Transverse colon (tissue), 4 donors: ENCODE results near the gene SH2B3. TPM values are rescaled to one million over a fixed set of nuclear protein-coding genes. Genes with fewer than 3 reads are reported as not detected.
A peak's percentile ranks its signal among the peaks of the same experiment; 100 is the strongest.

Experiments used
- DNase-seq: peaks from one replicate; pipeline ENCODE4 v3.0.0-alpha.2; 2019
- H3K27ac ChIP-seq, 4 donors: fragments of 200-600 bp; sonication (generic); 2 replicates each; pipeline ENCODE4 v1.5.1; 2016 to 2018; ENCODE audit warnings: inconsistent platforms in 4 of 4
- H3K27me3 ChIP-seq: fragments of 200-600 bp; sonication (generic); 2 replicates; pipeline ENCODE4 v1.5.1; 2017; ENCODE audit warnings: inconsistent platforms
- H3K36me3 ChIP-seq, 4 donors: fragments of 200-600 bp; sonication (generic); 2 replicates each; pipeline ENCODE4 v1.5.1; 2017 to 2019; ENCODE audit warnings: inconsistent platforms in 4 of 4
- H3K4me1 ChIP-seq, 4 donors: fragments of 200-600 bp; sonication (generic); 2 replicates each; pipeline ENCODE4 v1.5.1; 2017 to 2020; ENCODE audit warnings: inconsistent platforms in 4 of 4
- H3K4me3 ChIP-seq, 4 donors: fragments of 200-600 bp; sonication (generic); 1 replicate in 1 of 4; 2 replicates in 3 of 4; pipeline versions ENCODE4 v1.5.1 to v1.6.1; 2017 to 2019; ENCODE audit warnings: inconsistent platforms in 4 of 4
- H3K9me3 ChIP-seq, 2 donors: fragments of 200-600 bp; sonication (generic); 2 replicates each; pipeline ENCODE4 v1.5.1; 2017 to 2019; ENCODE audit warnings: inconsistent platforms in 2 of 2
- EP300 ChIP-seq: sonication (generic); formaldehyde crosslinking; IDR thresholded peaks from one replicate; pipeline ENCODE4 v1.6.1; 2017; ENCODE audit warnings: antibody characterized with exemption, low read depth
- POLR2A ChIP-seq: fragments of 450-650 bp; IDR thresholded peaks from one replicate; pipeline ENCODE4 v1.6.1; 2016; ENCODE audit warnings: antibody characterized with exemption, mild to moderate bottlenecking, moderate library complexity
- POLR2AphosphoS5 ChIP-seq, 3 donors: sonication (generic); formaldehyde crosslinking; IDR thresholded peaks; one replicate each; pipeline ENCODE4 v1.6.1; 2016; ENCODE audit warnings: antibody characterized with exemption in 3 of 3
- WGBS, 2 donors: methylation state at CpG; one replicate each; pipeline ENCODE4 v1.1.5; 2018; ENCODE audit warnings: low coverage in 1 of 2; 5-methylcytosine and 5-hydroxymethylcytosine counted together
- in situ Hi-C, 4 donors: fragments of 200-750 bp; cut with MboI; loops; one replicate each; pipeline versions ENCODE4 v1.15.0 to v1.15.1; 2017; ENCODE audit warnings: low sequenced_read_pairs in 3 of 4, low pct_ligation_motif_present in 1 of 4, low pct_unique_long_range_greater_than_20kb in 1 of 4
- intact Hi-C: fragments of 100-400 bp; cut with DNase I; formaldehyde crosslinking; loops from one replicate; pipeline ENCODE4 v1.15.1; 2023; ENCODE audit warnings: low total_unique reads
- total RNA-seq, 4 donors: library from RNA; depleted of rRNA; stranded (reverse); fragments of >200 nt; gene quantifications; one replicate each; pipeline ENCODE4 v1.1.0, GENCODE V29; 2016
- TF ChIP-seq, protein P1 (sequence below), 5 experiments: fragments of 200-600 bp in 3 of 5; fragments of 450-650 bp in 2 of 5; sonication (generic) in 3 of 5; IDR thresholded peaks; 1 replicate in 2 of 5; 2 replicates in 3 of 5; pipeline ENCODE4 v1.5.1; 2016 to 2017; ENCODE audit warnings: antibody characterized with exemption in 5 of 5, inconsistent platforms in 3 of 5, mild to moderate bottlenecking in 2 of 5, moderate library complexity in 1 of 5

SH2B3 gene
- total RNA-seq, 4 donors from 2014 or later = 22.3 to 99.1 (median 43.6) TPM

DNA sequence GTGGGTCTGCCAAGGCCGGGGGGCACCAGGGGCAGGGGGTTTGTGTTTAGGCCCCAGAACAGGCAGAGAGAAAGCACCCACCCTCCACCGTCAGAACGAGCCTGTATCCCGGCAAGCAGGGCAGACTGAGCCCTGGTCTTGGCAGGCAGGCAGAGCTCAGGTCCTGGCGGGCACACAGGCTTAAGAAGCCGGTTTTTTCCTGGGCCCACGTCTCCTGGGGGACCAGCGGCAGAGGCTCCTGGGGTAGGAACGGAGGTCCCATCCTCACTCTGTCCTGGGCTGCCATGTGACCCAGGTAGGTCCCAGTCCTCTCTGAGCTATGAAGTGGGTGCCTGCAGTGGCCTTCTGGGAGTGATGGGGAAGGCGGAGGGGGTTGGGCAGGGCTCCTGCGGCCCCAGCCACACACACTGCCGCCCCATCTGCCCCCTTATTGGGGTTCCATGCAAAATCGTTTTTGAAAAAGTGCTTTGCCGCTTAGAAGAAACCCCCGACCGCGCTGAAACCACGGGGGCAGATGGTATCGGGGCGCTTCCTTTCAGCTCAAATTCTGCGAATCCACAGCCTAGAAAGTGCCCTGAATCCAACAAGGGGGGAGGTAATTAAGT lies 24.2 kb downstream of the SH2B3 start:
- peaks cover 70 to 100% (median 92%) of the 10 kb centered on the region in 4 donors for H3K4me1 ChIP-seq
- peak overlapping the region in 1 of 4 donors; percentile 6 for H3K4me3 ChIP-seq
- H3K9me3 ChIP-seq = no peaks in the 10 kb centered on the region
- no peaks in the 10 kb centered on the region for H3K27me3 ChIP-seq
- TF ChIP-seq, protein P1, sequence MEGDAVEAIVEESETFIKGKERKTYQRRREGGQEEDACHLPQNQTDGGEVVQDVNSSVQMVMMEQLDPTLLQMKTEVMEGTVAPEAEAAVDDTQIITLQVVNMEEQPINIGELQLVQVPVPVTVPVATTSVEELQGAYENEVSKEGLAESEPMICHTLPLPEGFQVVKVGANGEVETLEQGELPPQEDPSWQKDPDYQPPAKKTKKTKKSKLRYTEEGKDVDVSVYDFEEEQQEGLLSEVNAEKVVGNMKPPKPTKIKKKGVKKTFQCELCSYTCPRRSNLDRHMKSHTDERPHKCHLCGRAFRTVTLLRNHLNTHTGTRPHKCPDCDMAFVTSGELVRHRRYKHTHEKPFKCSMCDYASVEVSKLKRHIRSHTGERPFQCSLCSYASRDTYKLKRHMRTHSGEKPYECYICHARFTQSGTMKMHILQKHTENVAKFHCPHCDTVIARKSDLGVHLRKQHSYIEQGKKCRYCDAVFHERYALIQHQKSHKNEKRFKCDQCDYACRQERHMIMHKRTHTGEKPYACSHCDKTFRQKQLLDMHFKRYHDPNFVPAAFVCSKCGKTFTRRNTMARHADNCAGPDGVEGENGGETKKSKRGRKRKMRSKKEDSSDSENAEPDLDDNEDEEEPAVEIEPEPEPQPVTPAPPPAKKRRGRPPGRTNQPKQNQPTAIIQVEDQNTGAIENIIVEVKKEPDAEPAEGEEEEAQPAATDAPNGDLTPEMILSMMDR (IDR thresholded peaks at IDR 0.05) = no peak
- TF ChIP-seq POLR2A (no peak), EP300 (no peak), POLR2AphosphoS5 (IDR thresholded peaks at IDR 0.05) (no peak)
- in situ Hi-C loops (no loop called here), intact Hi-C loops (no loop called here)
- peak overlapping the region; percentile 76 to 85 (median 80) for H3K27ac ChIP-seq
- no peak for DNase-seq
- no peaks in the 10 kb centered on the region for H3K36me3 ChIP-seq
- WGBS, 2 donors = 59 to 90% methylated on average over 7 to 20 of the region's 21 CpGs

DNA sequence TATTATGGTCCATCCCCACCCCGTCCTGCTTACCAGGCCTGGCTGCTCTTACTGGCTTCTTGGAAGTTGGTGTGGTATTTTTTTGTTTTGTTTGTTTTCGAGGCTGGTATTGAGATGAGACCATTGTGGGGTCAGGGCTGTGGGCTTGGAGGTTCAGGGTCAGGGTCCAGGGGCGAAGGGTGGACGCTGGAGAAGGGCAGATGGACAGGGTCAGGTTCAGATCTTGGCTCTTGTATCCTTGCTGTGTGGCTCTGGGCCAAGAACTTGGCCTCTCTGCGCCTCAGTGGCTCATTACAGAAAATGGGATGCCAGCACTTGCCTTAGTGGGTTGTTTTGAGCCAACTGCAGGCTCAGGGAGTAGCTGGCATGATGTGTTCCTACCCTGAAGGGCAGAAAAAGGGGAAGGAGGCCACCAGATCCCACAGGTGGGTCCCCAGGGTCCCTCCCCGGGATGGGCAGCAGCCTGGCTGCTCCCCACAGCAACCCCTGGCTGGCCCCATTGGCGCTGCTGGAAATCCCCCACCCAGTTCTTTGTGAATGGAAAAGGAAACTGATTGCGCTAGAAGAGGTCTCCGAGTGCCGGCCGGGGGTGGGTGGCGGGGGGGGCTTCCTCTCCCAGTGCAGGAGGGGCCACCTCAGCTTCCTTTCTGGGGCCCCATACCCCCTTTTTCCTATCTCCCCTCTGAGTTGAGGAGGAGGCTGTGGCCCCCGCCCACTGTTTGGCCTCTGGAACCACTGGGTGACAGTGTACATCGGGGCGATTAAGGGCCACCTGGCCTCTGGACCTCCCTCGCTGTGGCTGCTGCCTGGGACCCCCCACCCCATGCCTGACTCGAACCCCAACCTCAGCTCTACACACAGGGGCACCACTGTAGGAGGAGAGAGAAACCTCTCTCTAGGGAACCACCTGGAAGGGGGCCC lies 25.0 kb downstream of the SH2B3 start:
- Histone ChIP-seq H3K36me3 (no peaks in the 10 kb centered on the region), H3K9me3 (no peaks in the 10 kb centered on the region), H3K4me1 (peaks cover 73 to 100% (median 94%) of the 10 kb centered on the region in 4 donors), H3K27me3 (no peaks in the 10 kb centered on the region), H3K4me3 (peak overlapping the region in 1 of 4 donors; percentile 0), H3K27ac (peak overlapping the region; percentile 76 to 85 (median 80))
- no peak for TF ChIP-seq EP300
- no peak for TF ChIP-seq POLR2AphosphoS5 (IDR thresholded peaks at IDR 0.05)
- 35 to 44% methylated on average over 5 to 17 of the region's 17 CpGs for WGBS, 2 donors
- intact Hi-C loops (no loop called here), in situ Hi-C loops (no loop called here)
- no peak for DNase-seq

DNA sequence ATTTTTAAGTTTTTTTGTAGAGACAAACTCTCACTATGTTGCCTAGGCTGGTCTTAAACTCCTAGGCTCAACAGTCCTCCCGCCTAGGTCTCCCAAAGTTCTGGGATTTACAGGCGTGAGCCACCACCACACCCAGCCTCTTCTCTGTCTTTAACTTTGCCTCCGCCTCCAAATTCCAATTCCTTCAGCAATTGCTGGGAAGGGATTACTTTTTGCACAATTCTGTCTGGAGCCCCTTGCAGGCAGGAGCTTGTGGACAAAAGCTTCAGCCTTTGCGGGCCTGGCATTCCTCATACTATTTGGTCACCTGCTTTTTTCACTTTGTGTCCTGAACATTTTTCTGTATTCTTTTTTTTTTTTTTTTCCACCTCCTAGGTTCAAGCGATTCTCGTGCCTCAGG lies 26.0 kb downstream of the SH2B3 start:
- H3K27ac ChIP-seq = peak overlapping the region; percentile 76 to 85 (median 80)
- no peak for DNase-seq
- WGBS, 2 donors = 54 to 64% methylated on average over 4 to 6 of the region's 6 CpGs
- no peak for TF ChIP-seq POLR2AphosphoS5 (IDR thresholded peaks at IDR 0.05)
- no peak for TF ChIP-seq EP300
- TF ChIP-seq, protein P1 (IDR thresholded peaks at IDR 0.05) = no peak
- TF ChIP-seq POLR2A = no peak
- no peaks in the 10 kb centered on the region for H3K27me3 ChIP-seq
- peaks cover 69 to 100% (median 90%) of the 10 kb centered on the region in 4 donors for H3K4me1 ChIP-seq
- intact Hi-C loops = no loop called here
- H3K4me3 ChIP-seq = no peak overlapping the region
- no peaks in the 10 kb centered on the region for H3K9me3 ChIP-seq
- in situ Hi-C loops = no loop called here
- no peaks in the 10 kb centered on the region for H3K36me3 ChIP-seq

DNA sequence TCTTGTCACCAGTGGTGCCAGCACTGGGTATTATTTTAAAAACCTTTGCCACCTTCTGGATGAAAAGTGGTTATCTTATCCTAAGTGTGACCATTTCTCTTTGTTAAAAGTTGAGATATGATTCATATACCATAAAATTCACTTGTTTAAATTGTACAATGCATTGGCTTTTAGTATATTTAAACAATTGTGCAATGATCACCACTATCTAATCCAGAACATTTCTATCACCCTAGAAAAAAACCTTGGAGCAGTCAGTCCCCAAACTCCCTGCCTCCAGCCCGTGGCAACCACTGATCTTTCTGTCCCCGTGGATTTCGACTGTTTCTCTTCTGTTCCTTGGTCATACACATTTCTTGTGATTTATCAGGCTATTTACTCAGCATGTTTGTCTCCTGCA lies 28.3 kb downstream of the SH2B3 start:
- intact Hi-C loops = no loop called here
- Histone ChIP-seq H3K36me3 (no peaks in the 10 kb centered on the region), H3K4me1 (peaks cover 69 to 95% (median 74%) of the 10 kb centered on the region in 4 donors), H3K27me3 (no peaks in the 10 kb centered on the region), H3K9me3 (no peaks in the 10 kb centered on the region), H3K4me3 (no peak overlapping the region), H3K27ac (peak overlapping the region; percentile 76 to 85 (median 80))
- TF ChIP-seq POLR2A = no peak
- TF ChIP-seq EP300 = no peak
- no peak for TF ChIP-seq POLR2AphosphoS5 (IDR thresholded peaks at IDR 0.05)
- TF ChIP-seq, protein P1 (IDR thresholded peaks at IDR 0.05) = no peak
- WGBS, 2 donors = 18 to 56% methylated on average over 3 of the region's 3 CpGs
- DNase-seq = no peak
- in situ Hi-C loops = no loop called here
